GM21423 (cell line): ENCODE results near the gene OSBP2.

ENCODE experiments used
- ATAC-seq: cut with Tn5 transposase; IDR thresholded peaks from one replicate; pipeline ENCODE4 v1.9.1; 2021; ENCODE audit warnings: mild to moderate bottlenecking, moderate library complexity; ENCODE audit not compliant: unreplicated experiment

The OSBP2 gene

DNA sequence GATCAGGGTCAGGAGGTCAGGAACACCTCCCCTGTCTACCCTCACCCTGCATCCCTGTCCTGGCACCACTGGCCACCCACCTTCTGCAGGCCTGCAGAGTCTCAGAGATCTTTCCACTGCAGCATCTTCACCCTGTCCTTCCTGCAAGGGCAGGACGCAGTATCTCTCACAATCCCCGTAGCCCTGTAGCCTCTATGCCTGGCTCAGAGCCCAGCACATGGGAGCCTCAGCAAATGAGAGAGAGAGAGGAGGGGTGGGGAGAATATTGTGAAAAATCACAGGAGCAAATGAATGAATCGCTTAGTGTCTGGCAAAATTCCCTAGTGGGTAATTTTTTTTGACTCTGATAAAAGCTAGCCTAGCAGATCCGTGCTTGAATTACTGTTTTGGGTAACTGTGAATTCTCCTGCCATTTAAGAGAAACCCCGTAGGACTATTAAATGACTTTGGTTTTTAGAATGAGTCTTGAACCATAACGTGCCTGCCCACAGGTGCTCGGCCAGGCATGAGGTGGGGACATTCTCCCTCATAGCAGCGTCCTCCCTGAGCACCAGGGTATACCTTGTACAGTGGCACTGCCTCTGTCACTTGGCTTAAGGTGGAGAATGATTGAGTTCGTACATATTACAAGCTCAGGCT, 182.4 kb downstream of the OSBP2 start:
- ATAC-seq, result no peak

- no peak for ATAC-seq
Observed at GRCh38 chr22:30877662-30878515, 183.2 kb downstream of the OSBP2 start.

DNA sequence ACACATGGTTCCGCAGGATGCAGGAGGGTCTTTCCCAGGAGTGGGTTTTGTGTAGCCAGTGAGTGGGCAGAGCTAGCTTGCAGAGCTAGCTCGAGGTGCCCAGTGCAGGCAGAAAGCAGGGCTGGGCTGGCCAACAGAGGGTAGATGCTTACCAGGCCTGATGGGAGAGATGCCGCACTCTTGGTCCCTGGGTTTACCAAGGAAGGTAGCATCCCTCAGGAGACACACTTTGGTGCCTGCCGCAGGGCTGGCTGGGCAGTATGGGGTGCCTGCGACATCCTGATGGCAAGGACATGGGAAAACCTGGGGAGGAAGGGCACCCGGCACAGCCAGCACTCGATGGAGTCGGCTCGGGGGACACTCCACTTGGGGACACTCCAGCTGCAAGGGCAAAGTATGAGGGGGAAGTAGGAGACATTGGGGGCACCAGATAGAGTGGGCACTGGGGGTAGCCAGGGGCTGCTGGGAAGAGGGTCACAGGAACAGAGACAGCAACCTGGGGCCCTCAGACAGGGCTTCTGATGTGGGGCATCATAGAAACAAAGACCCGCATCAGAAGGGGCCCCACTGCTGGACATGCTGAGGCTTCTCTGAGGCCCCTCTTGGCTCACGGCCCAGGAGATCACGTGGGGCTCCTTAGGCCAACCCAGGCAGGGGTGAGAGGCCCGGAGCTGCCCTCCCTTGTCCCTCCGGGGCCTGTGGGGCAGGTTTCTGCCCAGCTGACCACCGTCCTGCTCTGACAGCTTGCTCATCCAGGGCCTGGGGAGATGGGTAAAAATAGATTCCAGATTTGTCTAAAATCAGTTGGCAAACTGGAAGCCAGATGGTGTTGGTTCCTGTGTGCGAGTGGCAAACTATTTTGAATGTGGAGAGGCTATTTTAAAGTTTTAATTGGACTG, 184.1 kb downstream of the OSBP2 start:
- no peak for ATAC-seq

DNA sequence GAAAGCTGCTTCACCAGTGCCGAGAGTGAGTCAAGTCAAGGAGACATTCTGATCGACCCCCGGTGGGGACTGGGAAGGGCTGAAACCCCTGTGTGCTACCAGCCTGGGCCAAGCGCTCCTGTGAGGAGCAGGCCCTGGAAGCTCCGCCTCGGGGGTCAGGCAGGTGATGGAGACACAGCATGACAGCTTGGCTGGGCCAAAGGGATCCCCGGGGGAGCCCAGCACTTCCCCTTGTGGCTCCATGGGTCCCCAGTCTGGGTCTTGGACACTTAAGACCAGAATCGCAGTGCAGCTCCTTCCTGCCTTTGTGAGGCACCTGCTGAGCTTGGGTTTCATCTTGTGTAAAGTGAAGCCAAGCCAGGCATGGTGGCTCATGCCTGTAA, 184.7 kb downstream of the OSBP2 start:
- no peak for ATAC-seq

- ATAC-seq, result no peak
Observed at GRCh38 chr22:30880181-30880601, 185.5 kb downstream of the OSBP2 start.

GRCh38 chr22:30880847-30881246, 186.2 kb downstream of the OSBP2 start:
- ATAC-seq, result no peak

DNA sequence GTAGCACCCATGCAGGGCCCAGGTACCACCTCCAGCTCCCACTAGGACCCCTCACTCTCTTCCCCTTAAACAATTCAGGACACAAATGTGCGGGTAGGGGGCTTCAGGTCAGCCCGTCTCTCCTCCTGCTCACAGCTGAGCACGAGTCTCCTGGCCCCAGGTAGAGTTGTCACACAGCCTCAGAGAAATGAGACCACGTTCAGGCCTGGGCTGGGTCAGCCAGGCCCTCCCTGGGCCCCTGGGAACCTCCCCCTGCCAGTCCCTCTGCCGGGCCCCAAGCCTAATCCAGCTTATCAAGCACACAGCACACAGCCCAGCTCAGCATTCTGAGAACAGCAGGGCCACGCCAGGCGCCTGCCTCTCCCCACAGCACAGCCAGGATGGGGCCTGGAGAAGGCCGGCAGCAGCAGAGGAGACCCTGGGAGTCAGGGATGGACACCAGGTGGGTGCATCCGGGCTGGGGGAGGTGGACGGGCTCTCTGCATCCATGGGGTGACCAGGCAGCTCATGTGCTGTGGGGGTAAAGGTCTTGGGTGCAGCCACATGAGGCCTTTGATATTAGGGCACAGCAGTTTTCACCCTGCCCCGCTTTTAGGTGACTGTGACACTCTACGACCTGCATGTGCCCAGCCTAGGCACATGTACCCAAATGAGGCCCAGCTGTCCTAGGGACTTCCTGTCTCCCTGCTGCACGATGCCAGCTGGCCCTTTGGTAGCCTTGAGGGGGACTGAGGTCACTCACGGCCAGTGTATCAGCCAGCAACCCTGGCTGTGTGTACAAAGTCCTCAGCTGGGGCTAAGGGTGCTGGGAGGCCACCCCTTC, 186.9 kb downstream of the OSBP2 start:
- ATAC-seq, result no peak

- ATAC-seq, result no peak
Observed at GRCh38 chr22:30882184-30882717, 187.6 kb downstream of the OSBP2 start.

DNA sequence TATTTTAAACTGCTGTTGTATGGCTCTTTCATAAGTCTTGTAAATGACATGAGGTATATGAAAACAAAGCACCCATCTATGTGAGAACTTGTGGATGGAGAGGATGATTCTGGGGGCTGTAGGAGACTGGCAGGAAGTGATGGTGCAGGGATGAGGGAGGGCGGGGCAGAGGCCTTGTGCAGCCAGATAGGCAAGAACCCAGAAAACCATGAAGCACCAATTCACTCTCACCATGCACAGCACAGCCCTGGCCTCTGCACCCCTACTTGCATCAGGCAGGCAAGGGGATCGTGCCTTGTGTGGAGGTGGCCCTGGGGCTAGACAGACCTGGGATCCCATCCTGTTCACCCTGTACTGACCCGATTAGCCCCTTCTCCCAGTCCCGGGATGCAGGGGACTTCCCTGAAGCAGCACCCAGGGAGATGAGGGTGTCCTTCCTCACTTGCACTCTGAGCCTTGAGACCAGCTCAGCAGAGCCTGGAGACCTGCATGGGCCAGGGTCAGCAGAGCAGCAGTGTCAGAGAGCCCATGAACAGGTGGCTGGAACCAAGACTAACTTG, 188.4 kb downstream of the OSBP2 start:
- ATAC-seq, result no peak

DNA sequence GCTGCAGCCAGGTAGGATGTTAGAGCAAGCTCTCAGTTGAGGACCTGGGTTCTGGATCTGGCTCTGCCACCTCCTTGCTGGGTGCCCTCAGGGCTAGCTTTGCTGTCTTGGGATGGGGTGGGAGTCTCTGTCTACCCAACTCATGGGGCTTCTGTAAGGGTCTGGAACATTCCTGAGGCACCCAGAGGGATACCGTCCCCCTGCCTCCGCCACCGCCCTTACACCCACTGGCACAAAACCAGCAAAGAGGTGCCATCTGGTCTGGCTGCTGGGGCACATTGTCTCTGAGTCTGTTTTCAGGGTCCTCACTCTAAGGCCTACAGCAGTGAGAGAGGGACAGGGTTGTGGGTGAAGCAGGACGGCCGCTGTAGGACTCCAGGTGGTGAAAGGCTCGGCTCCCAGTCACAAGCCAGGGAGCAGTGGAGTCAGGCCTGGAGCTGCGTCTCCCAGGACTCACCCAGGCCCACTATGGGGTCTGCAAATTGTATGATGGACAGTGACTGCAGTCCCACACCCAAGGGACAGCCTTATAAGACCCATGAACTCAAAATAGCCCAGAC, 189.0 kb downstream of the OSBP2 start:
- no peak for ATAC-seq

GRCh38 chr22:30884211-30885000, 189.7 kb downstream of the OSBP2 start:
- no peak for ATAC-seq

GRCh38 chr22:30885001-30885366, 190.3 kb downstream of the OSBP2 start:
- no peak for ATAC-seq

DNA sequence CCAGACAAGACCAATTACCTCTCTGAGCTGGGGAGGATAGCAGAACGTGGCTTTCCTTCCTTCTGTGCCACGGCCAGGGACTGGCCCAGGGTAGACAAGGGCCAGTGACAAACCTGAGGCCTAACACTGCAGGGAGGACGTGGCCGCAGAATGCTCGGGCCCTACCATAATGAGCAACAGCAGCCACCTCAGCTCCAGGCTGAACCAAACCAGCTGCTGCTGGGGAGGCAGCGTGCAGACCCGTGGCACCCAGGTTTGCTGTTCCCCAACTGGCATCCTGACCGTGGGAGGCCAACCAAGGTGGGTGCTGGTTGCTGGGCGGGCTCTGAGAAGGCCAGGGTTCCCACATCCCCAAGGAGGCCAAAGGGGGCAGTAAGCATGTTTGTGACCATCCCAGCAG, 190.9 kb downstream of the OSBP2 start:
- no peak for ATAC-seq

DNA sequence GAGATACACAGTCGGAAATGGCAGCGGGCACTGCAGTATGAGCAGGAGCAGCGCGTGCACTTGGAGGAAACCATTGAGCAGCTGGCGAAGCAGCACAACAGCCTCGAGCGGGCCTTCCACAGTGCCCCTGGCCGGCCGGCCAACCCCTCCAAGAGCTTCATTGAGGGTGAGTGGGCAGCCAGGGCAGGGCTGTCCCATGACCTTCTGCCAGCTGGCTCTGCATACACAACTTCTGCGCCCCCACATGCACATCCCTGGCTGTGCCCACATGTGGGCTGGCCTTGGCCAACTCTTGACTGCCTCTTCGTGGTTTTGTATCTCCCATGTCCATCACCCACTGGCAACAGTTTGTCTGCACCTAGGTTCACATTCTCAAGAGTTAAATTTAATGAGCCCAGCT, 192.8 kb downstream of the OSBP2 start:
- no peak for ATAC-seq

DNA sequence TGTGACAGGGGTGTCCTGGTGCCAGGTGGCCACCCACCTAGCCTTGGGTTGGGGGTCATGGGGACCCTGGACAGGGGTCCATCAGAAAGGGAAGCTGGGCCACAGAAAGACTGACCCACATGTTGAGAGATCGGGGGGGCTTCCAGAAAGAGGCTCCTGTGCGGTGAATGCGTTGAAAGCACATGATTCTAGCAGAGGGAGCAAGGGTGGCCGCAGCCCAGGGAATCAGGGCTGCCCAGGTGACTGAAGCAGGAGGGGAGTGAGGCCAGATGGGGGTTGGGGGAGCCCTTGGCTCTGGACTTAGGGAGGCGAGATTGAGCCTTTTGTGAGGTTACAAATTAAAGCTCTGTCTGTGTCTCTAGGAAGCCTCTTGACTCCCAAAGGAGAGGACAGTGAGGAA, 193.2 kb downstream of the OSBP2 start:
- no peak for ATAC-seq

GRCh38 chr22:30889268-30889995, 194.8 kb downstream of the OSBP2 start:
- no peak for ATAC-seq

DNA sequence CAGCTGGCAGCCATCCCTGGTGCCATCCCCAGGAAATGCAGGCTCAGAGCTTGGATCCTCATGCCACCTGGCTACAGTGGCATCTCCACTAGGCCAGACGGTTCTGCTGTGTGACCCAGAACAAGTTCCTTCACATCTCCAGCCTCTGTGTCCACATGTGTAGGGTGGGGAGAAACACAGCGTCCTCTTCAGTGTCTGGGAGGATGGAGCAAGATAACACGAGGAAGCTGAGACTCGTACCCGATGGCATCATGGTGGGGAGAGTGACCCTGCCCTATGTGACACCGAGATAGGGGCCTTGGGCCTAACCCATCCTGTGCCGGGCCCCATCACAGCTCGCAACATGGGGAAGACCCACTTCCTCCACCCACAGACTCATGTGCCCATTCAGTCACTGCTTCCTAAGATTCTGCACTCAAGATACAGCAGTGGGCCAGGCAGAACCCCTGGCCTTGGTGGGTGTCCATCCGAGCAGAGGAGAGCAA, 195.4 kb downstream of the OSBP2 start:
- ATAC-seq, result no peak
